SK-N-MC (cell line): Measurements from ENCODE around the gene SERBP1.

Experiments
- EZH2 ChIP-seq: fragments of 200-600 bp; sonication (generic); IDR thresholded peaks from one replicate; pipeline ENCODE4 v1.6.1; 2017; ENCODE audit warnings: antibody characterized with exemption
- FOXP2 ChIP-seq: optimal IDR thresholded peaks from 2 replicates; pipeline ENCODE3; 2011; ENCODE audit warnings: mild to moderate bottlenecking, moderate library complexity; ENCODE audit not compliant: insufficient read depth; ENCODE audit errors: extremely low read length, control extremely low read depth
- POLR2AphosphoS5 ChIP-seq: IDR thresholded peaks from 2 replicates; pipeline ENCODE4 v1.6.1; 2012; ENCODE audit warnings: mild to moderate bottlenecking, low read depth, low read length, borderline replicate concordance

DNA sequence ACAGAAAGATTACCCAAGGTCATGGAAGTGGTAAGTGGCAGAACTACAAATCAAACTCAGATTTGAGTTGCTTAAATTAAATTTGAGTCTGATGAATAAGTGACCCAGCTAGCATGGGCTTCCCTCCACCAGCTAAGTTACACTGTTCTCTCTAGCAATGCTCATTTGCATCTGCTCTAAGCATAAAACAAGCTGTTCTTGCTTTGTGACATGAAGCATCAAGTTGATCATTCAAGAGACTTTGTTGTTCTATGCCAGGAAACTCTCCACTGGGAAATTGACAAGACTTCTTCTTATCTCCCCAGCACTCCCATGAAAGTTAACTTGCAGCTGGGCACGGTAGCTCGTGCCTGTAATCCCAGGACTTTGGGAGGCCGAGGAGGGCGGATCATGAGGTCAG is 49.0 kb downstream of the SERBP1 start:
- TF ChIP-seq EZH2 (no peak), POLR2AphosphoS5 (no peak), FOXP2 (no peak)
